ENCODE results near the gene FKRP.

- TF ChIP-seq CTCF (conservative IDR thresholded peaks at IDR 0.05; ENCODE audit: low read length) (no peak; the same call in 1 of the 2 replicates), EZH2phosphoT487 (IDR thresholded peaks at IDR 0.05; ENCODE audit: borderline replicate concordance) (no peak)
Measured at GRCh38 chr19:46788262-46788967, 42.6 kb downstream of the FKRP start, which contains the start of gene SLC1A5.

Data from Loucy (cell line).